H4 (cell line): Measurements from ENCODE around the gene MICU1. TPM values are rescaled to one million over a fixed set of nuclear protein-coding genes. Genes with fewer than 3 reads are reported as not detected.
"Not testable (repeated sequence)": the region's sequence is repeated elsewhere in the genome, so short reads cannot be mapped to it uniquely, and the experiment has no call there.

Experiments
- DNase-seq: peaks from one replicate; pipeline ENCODE4 v3.0.0-alpha.2; 2015; ENCODE audit warnings: low spot score
- total RNA-seq: library from RNA; depleted of rRNA; stranded (reverse); fragments of >200 nt; shearing (Covaris generic); gene quantifications from 2 replicates; pipeline ENCODE4 v1.2.3, GENCODE V29; 2014

MICU1 gene
- total RNA-seq, 1 experiment from 2014 or later, result 53.9 TPM

GRCh38 chr10:72389716-72390115 is 236.2 kb downstream of the MICU1 start:
- no peak for DNase-seq

- DNase-seq, result no peak
These were observed 236.9 kb downstream of the MICU1 start for GRCh38 chr10:72389014-72389413.

DNA sequence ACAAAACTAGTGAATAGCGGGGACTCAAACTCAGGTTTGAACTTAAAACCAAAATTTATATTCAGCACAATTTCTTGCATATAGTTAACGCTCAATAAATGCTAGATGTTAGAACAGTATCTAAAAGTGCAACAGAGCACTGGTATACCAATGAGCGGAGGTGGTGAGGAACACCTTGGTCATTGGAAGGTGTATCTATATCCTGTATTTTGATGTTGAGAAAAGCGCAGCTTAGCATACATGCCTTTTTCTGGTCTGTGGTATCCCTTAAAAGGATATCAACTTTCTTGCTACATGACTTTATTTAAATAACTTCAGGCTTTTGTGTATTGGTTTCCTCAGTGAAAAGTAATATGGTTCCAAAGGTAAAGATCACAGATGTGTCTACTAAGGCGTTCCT is 237.8 kb downstream of the MICU1 start:
- no peak for DNase-seq

- no peak for DNase-seq
These were observed 238.8 kb downstream of the MICU1 start for GRCh38 chr10:72386916-72387586.

- no peak for DNase-seq
These were observed 240.2 kb downstream of the MICU1 start for GRCh38 chr10:72385724-72386123.

DNA sequence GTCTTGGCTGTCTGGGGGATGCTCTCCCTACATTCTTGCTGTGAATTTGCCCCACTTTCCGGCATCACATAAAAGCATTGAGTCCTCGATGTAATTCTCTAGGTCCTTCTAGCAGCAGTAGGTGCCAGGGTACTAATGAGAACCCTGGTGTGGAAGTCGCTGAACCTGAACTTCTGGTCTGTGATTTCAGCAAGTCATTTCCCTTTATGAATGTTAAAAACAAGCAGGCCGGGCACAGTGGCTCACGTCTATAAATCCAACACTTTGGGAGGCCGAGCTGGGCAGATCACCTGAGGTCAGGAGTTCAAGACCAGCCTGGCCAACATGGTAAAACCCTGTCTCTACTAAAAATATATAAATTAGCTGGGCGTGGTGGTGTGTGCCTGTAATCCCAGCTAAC is 240.9 kb downstream of the MICU1 start:
- DNase-seq, result not testable (repeated sequence)

- no peak for DNase-seq
These were observed 246.1 kb downstream of the MICU1 start for GRCh38 chr10:72379776-72380175.

GRCh38 chr10:72379062-72379461 is 246.8 kb downstream of the MICU1 start:
- DNase-seq, result no peak

DNA sequence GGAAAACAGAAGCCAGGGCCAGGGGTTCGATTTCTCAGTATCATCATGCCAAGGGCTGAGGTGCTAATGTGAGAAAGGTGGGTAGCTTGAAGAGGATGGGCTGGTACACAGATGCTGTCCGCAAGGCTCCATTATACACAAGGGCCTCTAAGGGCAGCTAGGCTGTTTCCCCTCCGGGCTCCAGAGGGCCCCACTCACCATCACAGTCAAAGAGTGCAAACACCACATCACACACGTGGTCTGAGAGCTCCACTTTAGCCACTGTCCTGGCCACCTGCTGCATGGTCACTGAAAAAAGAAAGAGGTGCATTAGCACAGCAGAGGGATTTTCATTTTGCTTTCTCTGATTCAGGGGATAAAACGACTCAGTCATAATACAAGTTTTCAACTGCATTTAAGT is 250.3 kb downstream of the MICU1 start:
- DNase-seq, result no peak

- no peak for DNase-seq
These were observed 250.7 kb downstream of the MICU1 start for GRCh38 chr10:72375173-72375572.

DNA sequence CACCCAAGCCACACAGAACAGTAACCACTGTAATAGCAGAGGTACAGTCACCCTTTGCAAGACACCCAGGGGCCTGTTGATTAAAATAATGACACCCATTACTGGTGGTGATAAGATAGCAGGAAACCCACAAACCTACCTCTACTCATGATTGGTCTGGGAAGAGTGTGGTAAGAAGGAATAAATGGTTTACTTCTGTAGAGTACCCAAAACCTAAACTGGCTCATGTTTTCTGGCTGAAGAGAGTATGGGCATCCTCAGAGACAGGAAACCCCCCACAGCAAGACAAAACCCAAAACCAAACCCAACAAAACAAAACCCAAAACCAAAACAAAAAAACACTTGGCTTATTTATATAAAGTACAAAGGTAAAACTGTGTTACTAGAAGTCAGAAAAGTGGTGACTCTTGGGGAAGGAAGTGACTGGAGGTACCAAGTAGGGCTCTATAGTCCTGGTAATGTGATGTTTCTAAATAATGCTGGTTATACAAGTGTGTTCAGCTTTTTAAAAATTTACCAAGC is 255.6 kb downstream of the MICU1 start:
- no peak for DNase-seq

- DNase-seq, result no peak
These were observed 258.4 kb downstream of the MICU1 start for GRCh38 chr10:72367301-72367960.

DNA sequence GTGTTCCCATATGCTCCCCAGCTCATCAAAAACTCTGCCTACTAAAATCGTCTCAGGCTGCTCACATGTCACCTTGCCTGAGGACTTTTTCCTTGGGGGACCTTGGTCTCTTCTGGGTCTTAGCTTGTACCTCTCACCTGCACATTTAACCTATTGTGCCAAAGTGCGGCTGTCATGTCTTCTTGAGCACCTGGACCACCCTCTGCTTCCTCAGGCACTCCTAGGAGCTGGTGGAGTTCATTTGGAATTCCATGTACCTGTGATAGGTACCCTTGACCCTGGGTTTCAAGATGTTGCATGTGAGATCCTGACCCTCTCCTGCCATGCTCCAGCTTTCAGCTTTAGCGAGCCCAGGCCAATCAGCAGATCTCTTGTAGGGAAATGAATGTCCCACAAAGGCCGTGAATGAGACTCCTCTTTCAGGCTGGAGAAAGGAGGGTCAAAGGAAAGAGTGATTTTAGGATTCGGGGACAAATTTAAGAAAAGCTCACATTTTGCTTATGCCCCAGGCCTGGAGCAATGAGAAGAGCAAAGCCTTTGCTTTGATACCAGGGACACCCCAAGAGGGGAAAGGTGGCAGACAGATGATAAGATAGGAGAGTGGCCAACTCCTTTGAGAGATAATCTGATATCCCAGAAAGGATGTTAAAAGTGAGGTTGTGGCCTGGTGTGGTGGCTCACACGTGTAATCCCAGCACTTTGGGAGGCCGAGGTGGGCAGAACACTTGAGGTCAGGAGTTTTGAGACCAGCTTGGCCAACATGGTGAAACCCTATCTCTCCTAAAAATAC is 260.6 kb downstream of the MICU1 start:
- no peak for DNase-seq

GRCh38 chr10:72364239-72364777 is 261.6 kb downstream of the MICU1 start:
- DNase-seq, result peak; percentile 93

DNA sequence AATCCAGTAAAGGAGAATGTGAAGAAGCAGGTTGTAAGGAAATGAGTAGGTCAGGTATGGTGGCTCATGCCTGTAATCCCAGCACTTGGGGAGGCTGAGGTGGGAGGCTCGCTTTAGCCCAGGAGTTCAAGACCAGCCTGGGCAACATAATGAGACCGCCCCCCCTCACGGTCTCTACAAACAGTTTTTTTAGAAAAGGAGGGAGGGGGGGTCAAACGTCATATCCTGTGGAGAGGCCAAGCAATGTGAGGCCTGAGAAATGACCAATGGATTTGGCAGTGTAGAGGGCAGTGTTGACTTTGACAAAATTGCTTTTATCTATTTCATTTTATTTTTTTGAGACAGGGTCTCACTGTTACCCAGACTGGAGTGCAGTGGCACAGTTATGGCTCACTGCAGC is 268.9 kb downstream of the MICU1 start:
- no peak for DNase-seq

- DNase-seq, result no peak
These were observed 269.8 kb downstream of the MICU1 start for GRCh38 chr10:72356115-72356514.

DNA sequence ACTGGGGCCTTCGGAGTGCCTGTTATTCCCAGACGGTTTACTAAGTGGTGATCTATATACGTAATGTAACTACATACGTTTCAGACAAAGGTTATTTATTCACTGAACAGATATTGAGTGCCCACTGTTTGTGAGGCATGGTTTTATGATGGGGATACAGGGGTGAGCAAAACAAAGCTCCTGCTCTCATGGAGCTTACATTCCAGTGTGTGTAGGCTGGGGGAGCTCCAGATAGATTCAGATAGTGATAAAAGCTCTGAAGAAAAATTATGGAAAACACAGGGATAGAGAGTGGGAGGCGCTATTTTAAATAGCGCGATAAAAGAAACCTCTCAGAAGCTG is 270.7 kb downstream of the MICU1 start:
- no peak for DNase-seq

DNA sequence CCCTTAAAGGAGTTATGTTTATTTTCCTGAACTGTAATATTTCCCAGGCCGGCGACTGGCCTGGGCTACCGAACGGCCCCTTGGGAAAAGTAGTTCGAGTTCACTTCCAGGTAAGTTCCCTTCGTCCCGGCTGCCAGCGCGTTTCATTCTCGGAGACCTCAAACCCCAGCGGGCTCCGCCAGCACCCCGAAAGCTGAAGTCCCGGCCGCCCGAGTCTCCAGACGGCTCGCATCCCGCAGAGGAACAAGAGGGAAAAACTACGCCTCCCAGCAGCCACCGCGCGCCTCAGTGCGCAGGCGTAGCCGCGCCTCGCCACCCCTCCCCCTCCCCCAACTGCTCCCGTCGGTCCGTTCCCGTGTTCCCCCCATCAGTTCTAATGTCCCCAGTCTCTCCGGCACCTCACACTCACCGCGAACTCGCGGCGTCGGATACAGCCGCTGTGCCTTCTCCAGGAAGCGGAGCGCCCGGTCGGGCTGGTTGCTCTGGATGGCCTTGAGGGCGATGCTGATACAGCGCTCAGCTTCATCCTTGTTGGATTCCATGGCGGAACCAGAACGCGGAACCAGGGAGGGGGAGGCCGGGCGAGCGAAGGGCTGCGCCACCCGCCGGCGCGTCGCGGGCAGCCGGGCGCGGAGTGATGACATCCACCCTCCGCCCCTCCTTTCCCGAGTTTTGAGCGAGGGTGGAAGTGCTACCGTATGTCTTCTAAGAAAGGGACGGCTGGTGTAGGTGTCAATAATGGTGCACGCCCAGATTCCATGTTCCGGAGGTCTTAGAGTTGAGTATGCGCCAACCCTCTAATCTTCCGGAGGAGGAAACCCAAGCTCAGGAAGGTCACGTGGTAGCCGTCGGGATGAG is 271.3 kb downstream of the MICU1 start, which contains the start of gene DNAJB12:
TSS of gene DNAJB12 (minus strand) at position 564 of the 858 bp plus-strand sequence. CDS start at position 542, 22 bp downstream.
- peak; percentile 94 for DNase-seq

DNA sequence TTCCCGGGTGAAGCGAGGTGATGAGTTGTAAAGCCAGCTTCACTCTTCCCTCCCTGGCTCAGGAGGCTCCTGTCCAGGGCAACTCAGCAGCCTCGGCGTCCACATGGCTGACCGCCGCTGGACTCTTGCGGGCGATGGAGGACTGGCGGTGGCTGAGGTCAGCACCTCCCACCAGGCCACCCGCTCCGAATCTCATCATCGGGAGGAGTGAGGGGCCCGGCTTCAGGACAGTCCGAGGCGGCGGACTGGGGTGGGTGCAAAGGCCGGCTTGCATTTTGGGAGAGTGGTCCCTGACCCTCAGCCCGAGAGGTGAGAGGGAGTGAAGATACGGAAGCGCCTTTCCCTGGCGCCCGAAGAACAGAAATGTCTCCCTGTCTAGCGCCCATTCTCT is 271.9 kb downstream of the MICU1 start:
- DNase-seq, result no peak

- no peak for DNase-seq
These were observed 272.6 kb downstream of the MICU1 start for GRCh38 chr10:72353028-72353964.
